NT2/D1 (cell line): ENCODE measurements around the gene NR2C2.

Experiments used
- SUZ12 ChIP-seq: IDR thresholded peaks from 2 replicates; pipeline ENCODE4 v1.6.1; 2011; ENCODE audit not compliant: insufficient read length, insufficient read depth; ENCODE audit errors: extremely low read depth
- YY1 ChIP-seq: IDR thresholded peaks from 2 replicates; pipeline ENCODE4 v1.6.1; 2011; ENCODE audit not compliant: insufficient read length, insufficient read depth
- ZNF274 ChIP-seq: IDR thresholded peaks from 2 replicates; pipeline ENCODE4 v1.6.1; 2011; ENCODE audit warnings: mild to moderate bottlenecking, low read depth, low read length

GRCh38 chr3:15014606-15015328, 67.4 kb downstream of the NR2C2 start:
- TF ChIP-seq SUZ12 (no peak), ZNF274 (no peak), YY1 (no peak)
